ENCODE data around the gene TAF5. TPM values are rescaled to one million over a fixed set of nuclear protein-coding genes. Genes with fewer than 3 reads are reported as not detected.

The TAF5 gene
- total and polyA plus RNA-seq, 5 experiments from 2014 or later: 1.3 to 6.6 (median 3.7) TPM

Small RNAs within 50 kb of the gene (microRNA-seq; reads per million reads assigned to microRNA genes)
- 328 reads per million, percentile 76 among the genes with 10 or more reads in this experiment for gene MIR1307 (ENCODE audit: borderline microRNAs expressed)

Other genes starting within 250 kb of the TAF5 start
- gene NT5C2, start 174.7 kb upstream of the TAF5 start, total RNA-seq: 10 to 100 TPM; 80.8 to 94.7 TPM
- 10 to 100 TPM; 48.1 to 63.9 (median 58.3) TPM for gene NT5C2, start 174.7 kb upstream of the TAF5 start, polyA plus RNA-seq
- not detected for gene RPEL1, start 122.1 kb upstream of the TAF5 start, total RNA-seq
- gene RPEL1, start 122.1 kb upstream of the TAF5 start, polyA plus RNA-seq: not detected
- not detected for gene INA, start 90.8 kb upstream of the TAF5 start, total RNA-seq
- gene INA, start 90.8 kb upstream of the TAF5 start, polyA plus RNA-seq: not detected
- gene PCGF6, start 16.8 kb upstream of the TAF5 start, total RNA-seq: 1 to 10 TPM; 7.9 to 8.1 TPM
- gene PCGF6, start 16.8 kb upstream of the TAF5 start, polyA plus RNA-seq: 1 to 10 TPM; 4.4 to 7.2 (median 5.3) TPM
- 100 to 1,000 TPM; 140 to 146 TPM for gene ATP5MK, start 28.5 kb downstream of the TAF5 start, total RNA-seq
- gene ATP5MK, start 28.5 kb downstream of the TAF5 start, polyA plus RNA-seq: 100 to 1,000 TPM; 385 to 601 (median 461) TPM
- 10 to 100 TPM; 40.3 to 44.2 TPM for gene PDCD11, start 28.6 kb downstream of the TAF5 start, total RNA-seq
- 10 to 100 TPM in 1 of 3 donors, 1 to 10 TPM in 2; 8.6 to 14.9 (median 9.9) TPM for gene PDCD11, start 28.6 kb downstream of the TAF5 start, polyA plus RNA-seq
- 10 to 100 TPM; 18.6 to 22.4 TPM for gene CALHM2, start 84.4 kb downstream of the TAF5 start, total RNA-seq
- gene CALHM2, start 84.4 kb downstream of the TAF5 start, polyA plus RNA-seq: 10 to 100 TPM in 1 of 3 donors, 1 to 10 TPM in 2; 3.0 to 16.8 (median 5.8) TPM
- not detected for gene CALHM1, start 90.9 kb downstream of the TAF5 start, total RNA-seq
- gene CALHM1, start 90.9 kb downstream of the TAF5 start, polyA plus RNA-seq: under 1 TPM in 1 of 3 donors, not detected in 2; 0.05 TPM
- gene CALHM3, start 111.3 kb downstream of the TAF5 start, total RNA-seq: not detected
- not detected for gene CALHM3, start 111.3 kb downstream of the TAF5 start, polyA plus RNA-seq
- 1 to 10 TPM; 1.2 to 1.3 TPM for gene NEURL1, start 125.7 kb downstream of the TAF5 start, total RNA-seq
- under 1 TPM; 0.17 to 0.73 (median 0.72) TPM for gene NEURL1, start 125.7 kb downstream of the TAF5 start, polyA plus RNA-seq

Measured in naive thymus-derived CD8-positive, alpha-beta T cell (primary cell).